ENCODE data around the gene MAS1L. TPM values are rescaled to one million over a fixed set of nuclear protein-coding genes. Genes with fewer than 3 reads are reported as not detected.
A peak's percentile ranks its signal among the peaks of the same experiment; 100 is the strongest.

Gene MAS1L
- polyA plus RNA-seq, 1 donor from 2014 or later: not detected

GRCh38 chr6:29510202-29510601 is 22.4 kb upstream of the MAS1L start:
- no peaks in the 10 kb centered on the region for H3F3A ChIP-seq (ENCODE audit: insufficient read depth, low read length, poor library complexity, severe bottlenecking)
- H3K4me2 ChIP-seq (ENCODE audit: low read length): no peak overlapping the region
- no peaks in the 10 kb centered on the region for H3K36me3 ChIP-seq (ENCODE audit: insufficient read depth, low read length)
- no peaks in the 10 kb centered on the region for H3K9me2 ChIP-seq (ENCODE audit: insufficient read depth, low read length)
- H3K27me3 ChIP-seq (ENCODE audit: insufficient read depth, low read depth, low read length): no peaks in the 10 kb centered on the region
- H3K79me2 ChIP-seq (replicated peaks; ENCODE audit: insufficient read depth, low read length): no peaks in the 10 kb centered on the region
- no peaks in the 10 kb centered on the region for H3K9me3 ChIP-seq (ENCODE audit: low read length)
- TF ChIP-seq CTCF (IDR thresholded peaks at IDR 0.05; ENCODE audit: poor library complexity, severe bottlenecking) (peak; percentile 54), EP300 (conservative IDR thresholded peaks at IDR 0.05; ENCODE audit: poor library complexity, severe bottlenecking) (no peak), SMC3 (conservative IDR thresholded peaks at IDR 0.05; ENCODE audit: poor library complexity) (peak; percentile 43), RAD21 (conservative IDR thresholded peaks at IDR 0.05) (peak; percentile 34)
- H4K20me1 ChIP-seq (ENCODE audit: insufficient read depth): no peaks in the 10 kb centered on the region
- H2AFZ ChIP-seq (ENCODE audit: low read depth, low read length): no peak overlapping the region
- no peak overlapping the region for H3K4me3 ChIP-seq (ENCODE audit: low read length)
- H3K27ac ChIP-seq (ENCODE audit: low read length): no peak overlapping the region
- no peak overlapping the region for H3K9ac ChIP-seq (ENCODE audit: low read length)

- H3K27me3 ChIP-seq (ENCODE audit: insufficient read depth, low read depth, low read length): no peaks in the 10 kb centered on the region
- H2AFZ ChIP-seq (ENCODE audit: low read depth, low read length): no peak overlapping the region
- no peaks in the 10 kb centered on the region for H3K9me2 ChIP-seq (ENCODE audit: insufficient read depth, low read length)
- TF ChIP-seq MXI1 (conservative IDR thresholded peaks at IDR 0.05; ENCODE audit: poor library complexity, severe bottlenecking) (no peak), EP300 (conservative IDR thresholded peaks at IDR 0.05; ENCODE audit: poor library complexity, severe bottlenecking) (no peak), RAD21 (conservative IDR thresholded peaks at IDR 0.05) (no peak), TAF1 (IDR thresholded peaks at IDR 0.05; ENCODE audit: low read depth) (no peak), EZH2 (IDR thresholded peaks at IDR 0.05; ENCODE audit: borderline replicate concordance, insufficient read depth, low read length, poor library complexity, severe bottlenecking) (no peak)
- no peak overlapping the region for H3K9ac ChIP-seq (ENCODE audit: low read length)
- H4K20me1 ChIP-seq (ENCODE audit: insufficient read depth): no peaks in the 10 kb centered on the region
- H3K4me3 ChIP-seq (ENCODE audit: low read length): no peak overlapping the region
- H3K36me3 ChIP-seq (ENCODE audit: insufficient read depth, low read length): no peaks in the 10 kb centered on the region
- no peak overlapping the region for H3K4me2 ChIP-seq (ENCODE audit: low read length)
- H3F3A ChIP-seq (ENCODE audit: insufficient read depth, low read length, poor library complexity, severe bottlenecking): no peaks in the 10 kb centered on the region
- no peak overlapping the region for H3K27ac ChIP-seq (ENCODE audit: low read length)
- H3K9me3 ChIP-seq (ENCODE audit: low read length): no peaks in the 10 kb centered on the region
- no peaks in the 10 kb centered on the region for H3K79me2 ChIP-seq (replicated peaks; ENCODE audit: insufficient read depth, low read length)
Measured at GRCh38 chr6:29509711-29510110, 22.0 kb upstream of the MAS1L start.

GRCh38 chr6:29509239-29509638 is 21.5 kb upstream of the MAS1L start:
- no peak overlapping the region for H3K9ac ChIP-seq (ENCODE audit: low read length)
- no peaks in the 10 kb centered on the region for H4K20me1 ChIP-seq (ENCODE audit: insufficient read depth)
- no peaks in the 10 kb centered on the region for H3F3A ChIP-seq (ENCODE audit: insufficient read depth, low read length, poor library complexity, severe bottlenecking)
- no peaks in the 10 kb centered on the region for H3K36me3 ChIP-seq (ENCODE audit: insufficient read depth, low read length)
- H3K4me2 ChIP-seq (ENCODE audit: low read length): no peak overlapping the region
- no peaks in the 10 kb centered on the region for H3K9me3 ChIP-seq (ENCODE audit: low read length)
- H2AFZ ChIP-seq (ENCODE audit: low read depth, low read length): no peak overlapping the region
- TF ChIP-seq EP300 (conservative IDR thresholded peaks at IDR 0.05; ENCODE audit: poor library complexity, severe bottlenecking) (no peak), TAF1 (IDR thresholded peaks at IDR 0.05; ENCODE audit: low read depth) (no peak), CTCF (IDR thresholded peaks at IDR 0.05; ENCODE audit: poor library complexity, severe bottlenecking) (no peak), REST (IDR thresholded peaks at IDR 0.05; ENCODE audit: borderline replicate concordance) (no peak), EZH2 (IDR thresholded peaks at IDR 0.05; ENCODE audit: borderline replicate concordance, insufficient read depth, low read length, poor library complexity, severe bottlenecking) (no peak)
- no peaks in the 10 kb centered on the region for H3K27me3 ChIP-seq (ENCODE audit: insufficient read depth, low read depth, low read length)
- H3K27ac ChIP-seq (ENCODE audit: low read length): no peak overlapping the region
- H3K4me3 ChIP-seq (ENCODE audit: low read length): no peak overlapping the region
- no peaks in the 10 kb centered on the region for H3K9me2 ChIP-seq (ENCODE audit: insufficient read depth, low read length)
- H3K79me2 ChIP-seq (replicated peaks; ENCODE audit: insufficient read depth, low read length): no peaks in the 10 kb centered on the region

Data from neural cell (in vitro differentiated cells).